Measurements from ENCODE around the gene NDFIP2.

Gene NDFIP2

DNA sequence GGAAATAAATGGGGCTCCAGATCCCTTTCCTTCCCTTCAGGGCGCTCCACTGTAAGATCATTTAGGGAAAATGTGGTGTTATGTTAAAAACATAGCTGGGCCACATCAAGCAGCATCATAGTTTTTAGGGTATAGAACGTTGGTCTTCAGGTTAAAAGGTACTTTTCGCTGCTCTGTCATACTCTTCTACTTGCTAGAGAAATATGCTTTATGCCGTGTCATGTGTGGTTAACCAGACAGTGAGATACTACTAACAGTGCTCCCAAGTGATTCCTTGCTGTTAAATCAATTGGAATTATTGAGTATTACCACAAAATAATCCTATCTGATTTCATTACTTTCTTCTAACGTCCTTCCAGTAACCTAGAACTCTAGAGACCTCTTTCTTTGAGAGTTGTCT is 1.1 kb upstream of the NDFIP2 start:
- H3K36me3 ChIP-seq (replicated peaks) = no peaks in the 10 kb centered on the region
- no peak for DNase-seq
- in situ Hi-C loops (cut with HindIII; ENCODE audit: low pct_ligation_motif_present, low sequenced_read_pairs) = no loop called here
- H3K27me3 ChIP-seq (replicated peaks) = no peaks in the 10 kb centered on the region
- TF ChIP-seq, protein P1, sequence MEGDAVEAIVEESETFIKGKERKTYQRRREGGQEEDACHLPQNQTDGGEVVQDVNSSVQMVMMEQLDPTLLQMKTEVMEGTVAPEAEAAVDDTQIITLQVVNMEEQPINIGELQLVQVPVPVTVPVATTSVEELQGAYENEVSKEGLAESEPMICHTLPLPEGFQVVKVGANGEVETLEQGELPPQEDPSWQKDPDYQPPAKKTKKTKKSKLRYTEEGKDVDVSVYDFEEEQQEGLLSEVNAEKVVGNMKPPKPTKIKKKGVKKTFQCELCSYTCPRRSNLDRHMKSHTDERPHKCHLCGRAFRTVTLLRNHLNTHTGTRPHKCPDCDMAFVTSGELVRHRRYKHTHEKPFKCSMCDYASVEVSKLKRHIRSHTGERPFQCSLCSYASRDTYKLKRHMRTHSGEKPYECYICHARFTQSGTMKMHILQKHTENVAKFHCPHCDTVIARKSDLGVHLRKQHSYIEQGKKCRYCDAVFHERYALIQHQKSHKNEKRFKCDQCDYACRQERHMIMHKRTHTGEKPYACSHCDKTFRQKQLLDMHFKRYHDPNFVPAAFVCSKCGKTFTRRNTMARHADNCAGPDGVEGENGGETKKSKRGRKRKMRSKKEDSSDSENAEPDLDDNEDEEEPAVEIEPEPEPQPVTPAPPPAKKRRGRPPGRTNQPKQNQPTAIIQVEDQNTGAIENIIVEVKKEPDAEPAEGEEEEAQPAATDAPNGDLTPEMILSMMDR (IDR thresholded peaks at IDR 0.05; ENCODE audit: low read depth, low read length, missing control alignments) = no peak
- no peak overlapping the region for H3K4me3 ChIP-seq (ENCODE audit: low read depth, low read length)
- no peak overlapping the region for H3K27ac ChIP-seq

DNA sequence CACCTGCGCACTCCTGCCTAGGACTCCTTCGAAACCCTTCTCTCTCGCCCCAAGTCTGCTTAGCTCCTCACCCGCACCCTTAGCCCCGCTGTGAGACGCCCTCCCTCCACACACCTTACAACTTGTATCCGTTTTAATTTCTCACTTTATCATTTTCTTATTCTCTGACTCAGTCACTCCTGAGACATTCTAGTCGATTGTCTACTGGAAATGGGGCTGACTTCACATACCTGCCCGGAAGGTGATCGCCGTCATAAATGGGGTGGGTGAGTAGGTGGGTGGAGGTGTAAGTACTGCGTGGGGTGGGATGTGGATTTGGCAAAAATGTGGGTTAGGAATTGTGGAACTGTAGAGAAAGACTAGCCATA is 714 bp downstream of the NDFIP2 start:
- in situ Hi-C loops (cut with HindIII; ENCODE audit: low pct_ligation_motif_present, low sequenced_read_pairs) = no loop called here
- H3K4me3 ChIP-seq (ENCODE audit: low read depth, low read length) = peak overlapping the region; percentile 79
- no peaks in the 10 kb centered on the region for H3K36me3 ChIP-seq (replicated peaks)
- no peaks in the 10 kb centered on the region for H3K27me3 ChIP-seq (replicated peaks)
- H3K27ac ChIP-seq = peak overlapping the region; percentile 22
- DNase-seq = no peak
- TF ChIP-seq, protein P1 (IDR thresholded peaks at IDR 0.05; ENCODE audit: low read depth, low read length, missing control alignments) = no peak

DNA sequence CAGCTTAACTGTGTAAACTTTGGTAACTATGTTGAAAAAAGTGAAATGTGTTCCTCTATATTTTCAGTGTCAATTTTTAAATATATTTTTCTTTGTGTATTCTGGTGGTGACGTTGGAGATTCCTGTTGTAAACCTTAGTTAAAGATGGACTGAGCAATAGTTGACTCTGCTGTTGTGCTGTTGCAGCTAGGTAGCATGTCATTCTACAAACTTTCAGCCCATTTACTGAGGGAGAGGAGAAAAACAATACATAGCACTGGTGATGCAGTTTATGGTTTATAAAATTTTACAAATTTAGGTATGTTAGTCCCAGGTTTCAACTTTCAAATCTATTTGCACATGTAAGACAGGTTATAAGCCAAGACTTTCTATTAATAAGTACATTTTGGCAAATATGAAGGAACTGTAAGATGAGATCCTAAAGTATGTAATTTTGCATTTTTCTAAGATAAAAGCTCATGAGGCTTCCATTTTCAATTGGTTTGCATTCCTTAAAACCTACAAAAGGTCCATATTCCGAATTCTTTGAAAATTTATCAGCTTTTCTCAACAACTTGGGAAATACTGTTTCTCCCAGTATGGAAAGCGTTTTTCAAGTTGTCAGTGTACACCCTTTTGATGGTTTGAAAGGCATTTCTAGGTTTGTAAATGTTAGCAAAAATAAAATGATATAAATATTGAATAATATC is 1.5 kb downstream of the NDFIP2 start:
- H3K4me3 ChIP-seq (ENCODE audit: low read depth, low read length) = peak overlapping the region; percentile 79
- DNase-seq = no peak
- peak overlapping the region; percentile 25 for H3K27ac ChIP-seq
- in situ Hi-C loops (cut with HindIII; ENCODE audit: low pct_ligation_motif_present, low sequenced_read_pairs) = no loop called here
- no peaks in the 10 kb centered on the region for H3K36me3 ChIP-seq (replicated peaks)
- no peaks in the 10 kb centered on the region for H3K27me3 ChIP-seq (replicated peaks)
- TF ChIP-seq, protein P1 (IDR thresholded peaks at IDR 0.05; ENCODE audit: low read depth, low read length, missing control alignments) = no peak

DNA sequence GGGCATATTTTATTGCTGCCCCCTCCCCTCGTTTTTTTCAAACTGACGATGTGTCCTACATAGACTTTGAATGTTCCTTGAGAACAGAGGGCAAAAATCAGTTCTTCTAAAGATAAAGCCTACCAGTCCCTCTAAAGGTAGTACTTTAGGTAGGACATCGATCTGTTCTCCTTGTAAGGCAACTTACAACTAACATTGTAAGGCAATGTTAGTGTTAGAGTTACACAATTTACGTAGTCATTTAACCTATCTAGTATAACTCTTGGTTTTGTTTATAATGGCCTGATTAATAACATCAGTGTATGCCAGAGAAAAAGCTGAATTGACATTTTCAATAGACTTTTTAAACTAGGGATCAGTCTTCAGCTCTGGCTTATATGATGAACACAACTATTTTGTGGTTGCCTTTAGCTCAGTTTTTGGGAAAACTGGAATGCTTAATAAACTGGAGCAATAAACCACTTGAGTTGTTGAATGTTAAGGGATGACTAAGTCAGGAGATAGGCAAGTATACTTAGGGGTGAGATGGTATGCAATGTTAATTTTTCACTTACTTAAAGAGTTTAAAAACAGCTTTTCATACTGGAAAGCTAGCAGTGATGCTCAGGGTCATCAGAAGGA is 2.2 kb downstream of the NDFIP2 start:
- TF ChIP-seq, protein P1 (IDR thresholded peaks at IDR 0.05; ENCODE audit: low read depth, low read length, missing control alignments) = no peak
- DNase-seq = peak; percentile 16
- Histone ChIP-seq H3K4me3 (ENCODE audit: low read depth, low read length) (no peak overlapping the region), H3K27me3 (replicated peaks) (no peaks in the 10 kb centered on the region), H3K36me3 (replicated peaks) (no peaks in the 10 kb centered on the region), H3K27ac (peak overlapping the region; percentile 25)
- in situ Hi-C loops (cut with HindIII; ENCODE audit: low pct_ligation_motif_present, low sequenced_read_pairs) = no loop called here

DNA sequence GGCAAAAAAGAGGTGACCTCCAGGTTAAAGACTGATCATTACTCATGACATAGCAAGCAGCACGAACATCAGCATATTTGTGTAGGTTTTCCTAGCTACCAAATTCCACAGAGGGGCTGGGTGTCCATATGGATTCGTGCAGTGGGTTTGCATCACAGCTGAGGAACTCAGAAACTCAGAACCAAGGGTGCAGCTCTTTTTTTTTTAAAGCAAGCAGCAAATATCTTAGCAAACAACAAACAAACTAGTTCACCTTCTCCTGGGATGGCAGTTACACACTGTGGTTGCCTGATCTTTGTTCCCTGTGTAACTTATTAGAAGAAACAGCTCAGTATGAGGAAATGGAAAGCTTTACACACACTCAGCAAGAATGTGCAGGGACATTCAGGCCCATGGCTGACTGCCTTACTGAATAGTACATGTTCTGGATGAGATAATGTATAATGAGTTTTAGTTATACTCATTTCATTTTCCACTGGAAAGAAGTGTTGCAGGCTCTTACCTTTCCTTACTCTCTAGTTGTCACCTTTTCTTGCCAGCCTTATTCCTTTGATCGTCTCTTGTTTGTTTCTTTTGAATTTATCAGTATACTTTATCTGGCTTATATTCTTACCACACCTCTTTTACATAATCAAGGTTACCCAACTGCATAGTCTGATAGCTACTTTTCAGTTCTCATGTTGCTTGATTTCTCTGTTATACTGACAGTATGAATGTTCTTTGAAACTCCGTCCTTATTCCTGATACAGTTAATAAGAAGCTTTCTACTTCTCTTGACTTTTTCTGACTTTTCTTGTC is 4.3 kb downstream of the NDFIP2 start:
- Histone ChIP-seq H3K4me3 (ENCODE audit: low read depth, low read length) (no peak overlapping the region), H3K27ac (peak overlapping the region; percentile 69), H3K27me3 (replicated peaks) (no peaks in the 10 kb centered on the region), H3K36me3 (replicated peaks) (no peaks in the 10 kb centered on the region)
- in situ Hi-C loops (cut with HindIII; ENCODE audit: low pct_ligation_motif_present, low sequenced_read_pairs) = no loop called here
- TF ChIP-seq, protein P1 (IDR thresholded peaks at IDR 0.05; ENCODE audit: low read depth, low read length, missing control alignments) = no peak
- DNase-seq = peak; percentile 90
